Measurements from ENCODE around the gene OR9I1.

OR9I1 gene

GRCh38 chr11:58097437-58097836 is 27.9 kb downstream of the OR9I1 start:
- TF ChIP-seq SPI1 (IDR thresholded peaks at IDR 0.05; ENCODE audit: borderline replicate concordance, low read depth) (no peak), GABPA (IDR thresholded peaks at IDR 0.05; ENCODE audit: low read depth) (no peak), CTCF (IDR thresholded peaks at IDR 0.05; ENCODE audit: insufficient read depth, low read length) (no peak), POLR2AphosphoS5 (IDR thresholded peaks at IDR 0.05; ENCODE audit: low read depth) (no peak)
- TF ChIP-seq, protein P1, sequence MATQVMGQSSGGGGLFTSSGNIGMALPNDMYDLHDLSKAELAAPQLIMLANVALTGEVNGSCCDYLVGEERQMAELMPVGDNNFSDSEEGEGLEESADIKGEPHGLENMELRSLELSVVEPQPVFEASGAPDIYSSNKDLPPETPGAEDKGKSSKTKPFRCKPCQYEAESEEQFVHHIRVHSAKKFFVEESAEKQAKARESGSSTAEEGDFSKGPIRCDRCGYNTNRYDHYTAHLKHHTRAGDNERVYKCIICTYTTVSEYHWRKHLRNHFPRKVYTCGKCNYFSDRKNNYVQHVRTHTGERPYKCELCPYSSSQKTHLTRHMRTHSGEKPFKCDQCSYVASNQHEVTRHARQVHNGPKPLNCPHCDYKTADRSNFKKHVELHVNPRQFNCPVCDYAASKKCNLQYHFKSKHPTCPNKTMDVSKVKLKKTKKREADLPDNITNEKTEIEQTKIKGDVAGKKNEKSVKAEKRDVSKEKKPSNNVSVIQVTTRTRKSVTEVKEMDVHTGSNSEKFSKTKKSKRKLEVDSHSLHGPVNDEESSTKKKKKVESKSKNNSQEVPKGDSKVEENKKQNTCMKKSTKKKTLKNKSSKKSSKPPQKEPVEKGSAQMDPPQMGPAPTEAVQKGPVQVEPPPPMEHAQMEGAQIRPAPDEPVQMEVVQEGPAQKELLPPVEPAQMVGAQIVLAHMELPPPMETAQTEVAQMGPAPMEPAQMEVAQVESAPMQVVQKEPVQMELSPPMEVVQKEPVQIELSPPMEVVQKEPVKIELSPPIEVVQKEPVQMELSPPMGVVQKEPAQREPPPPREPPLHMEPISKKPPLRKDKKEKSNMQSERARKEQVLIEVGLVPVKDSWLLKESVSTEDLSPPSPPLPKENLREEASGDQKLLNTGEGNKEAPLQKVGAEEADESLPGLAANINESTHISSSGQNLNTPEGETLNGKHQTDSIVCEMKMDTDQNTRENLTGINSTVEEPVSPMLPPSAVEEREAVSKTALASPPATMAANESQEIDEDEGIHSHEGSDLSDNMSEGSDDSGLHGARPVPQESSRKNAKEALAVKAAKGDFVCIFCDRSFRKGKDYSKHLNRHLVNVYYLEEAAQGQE (IDR thresholded peaks at IDR 0.05; ENCODE audit: insufficient replicate concordance, low read depth), result no peak
- no peak overlapping the region for H3K27ac ChIP-seq (replicated peaks)
- H3K4me3 ChIP-seq (replicated peaks; ENCODE audit: insufficient read depth, low read length), result no peak overlapping the region
- H3K27me3 ChIP-seq (ENCODE audit: insufficient read depth, poor library complexity, severe bottlenecking), result no peaks in the 10 kb centered on the region
- no peak for DNase-seq (ENCODE audit: low read depth in 1 of 2, low spot score in 1 of 2)

DNA sequence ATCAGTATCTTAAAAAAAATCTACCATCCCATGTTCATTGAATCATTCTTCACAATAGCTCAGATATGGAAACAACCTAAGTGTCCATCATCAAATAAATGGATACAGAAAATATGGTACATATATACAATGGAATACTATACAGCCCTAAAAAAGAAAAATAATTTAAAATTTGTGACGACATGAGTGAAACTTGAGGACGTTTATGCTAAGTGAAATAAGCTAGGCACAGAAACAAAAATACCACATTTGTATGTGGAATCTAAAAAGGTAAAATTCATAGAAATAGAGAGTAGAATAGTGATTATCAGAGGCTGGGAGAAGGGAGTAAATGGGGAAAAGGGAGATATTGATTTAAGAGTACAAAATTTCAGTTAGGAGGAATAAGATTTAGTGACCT is 38.8 kb downstream of the OR9I1 start:
- Histone ChIP-seq H3K4me3 (replicated peaks; ENCODE audit: insufficient read depth, low read length) (no peak overlapping the region), H3K27ac (replicated peaks) (no peak overlapping the region), H3K27me3 (ENCODE audit: insufficient read depth, poor library complexity, severe bottlenecking) (no peaks in the 10 kb centered on the region)
- no peak for DNase-seq (ENCODE audit: low read depth in 1 of 2, low spot score in 1 of 2)
- TF ChIP-seq CTCF (IDR thresholded peaks at IDR 0.05; ENCODE audit: insufficient read depth, low read length) (no peak), POLR2AphosphoS5 (IDR thresholded peaks at IDR 0.05; ENCODE audit: low read depth) (no peak), SPI1 (IDR thresholded peaks at IDR 0.05; ENCODE audit: borderline replicate concordance, low read depth) (no peak), GABPA (IDR thresholded peaks at IDR 0.05; ENCODE audit: low read depth) (no peak)
- TF ChIP-seq, protein P1 (IDR thresholded peaks at IDR 0.05; ENCODE audit: insufficient replicate concordance, low read depth), result no peak

DNA sequence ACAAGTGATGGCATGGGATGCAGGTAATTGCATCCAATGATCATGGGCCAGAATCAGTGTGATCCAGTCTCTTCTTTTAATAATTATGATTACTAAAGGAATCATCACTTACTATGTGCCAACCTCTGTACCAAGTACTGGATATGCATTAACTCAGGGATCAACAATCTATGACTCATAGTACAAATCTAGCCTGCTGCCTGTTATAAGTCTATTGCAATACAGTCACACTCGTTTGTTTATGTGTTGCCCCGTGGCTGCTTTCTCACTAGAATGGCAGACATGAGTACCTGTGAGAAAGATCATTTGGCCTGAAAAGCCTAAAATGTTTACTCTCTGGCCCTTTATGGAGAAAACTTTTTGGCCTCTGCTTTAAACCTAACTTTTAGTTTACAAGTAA is 49.5 kb downstream of the OR9I1 start:
- TF ChIP-seq POLR2AphosphoS5 (IDR thresholded peaks at IDR 0.05; ENCODE audit: low read depth), result no peak
- no peak for DNase-seq (ENCODE audit: low read depth in 1 of 2, low spot score in 1 of 2)
- no peaks in the 10 kb centered on the region for H3K27me3 ChIP-seq (ENCODE audit: insufficient read depth, poor library complexity, severe bottlenecking)
- H3K27ac ChIP-seq (replicated peaks), result no peak overlapping the region
- H3K4me3 ChIP-seq (replicated peaks; ENCODE audit: insufficient read depth, low read length), result no peak overlapping the region

- no peak for TF ChIP-seq GABPA (IDR thresholded peaks at IDR 0.05; ENCODE audit: low read depth)
- TF ChIP-seq SPI1 (IDR thresholded peaks at IDR 0.05; ENCODE audit: borderline replicate concordance, low read depth), result no peak
- TF ChIP-seq POLR2AphosphoS5 (IDR thresholded peaks at IDR 0.05; ENCODE audit: low read depth), result no peak
- TF ChIP-seq CTCF (IDR thresholded peaks at IDR 0.05; ENCODE audit: insufficient read depth, low read length), result no peak
- TF ChIP-seq, protein P1 (IDR thresholded peaks at IDR 0.05; ENCODE audit: insufficient replicate concordance, low read depth), result no peak
Measured at GRCh38 chr11:58070585-58070984, 54.7 kb downstream of the OR9I1 start.

More at GRCh38 chr11:58070585-58070984, 54.7 kb downstream of the OR9I1 start:
- DNase-seq (ENCODE audit: low read depth in 1 of 2, low spot score in 1 of 2), result no peak
- Histone ChIP-seq H3K4me3 (replicated peaks; ENCODE audit: insufficient read depth, low read length) (no peak overlapping the region), H3K27ac (replicated peaks) (no peak overlapping the region), H3K27me3 (ENCODE audit: insufficient read depth, poor library complexity, severe bottlenecking) (no peaks in the 10 kb centered on the region)
